ENCODE measurements around the gene C10orf90. TPM values are rescaled to one million over a fixed set of nuclear protein-coding genes. Genes with fewer than 3 reads are reported as not detected.

Gene C10orf90
- total RNA-seq, 2 donors from 2014 or later, result 0.43 TPM; not detected in 1

GRCh38 chr10:126398924-126399323 is 271.6 kb downstream of the C10orf90 start:
- H3K27me3 ChIP-seq, result no peaks in the 10 kb centered on the region

GRCh38 chr10:126398383-126398743 is 272.1 kb downstream of the C10orf90 start:
- no peak for TF ChIP-seq CTCF (IDR thresholded peaks at IDR 0.05)
- Histone ChIP-seq H3K36me3 (no peaks in the 10 kb centered on the region), H3K9me3 (no peaks in the 10 kb centered on the region), H3K27me3 (no peaks in the 10 kb centered on the region), H3K4me1 (no peaks in the 10 kb centered on the region), H3K4me3 (no peak overlapping the region), H3K27ac (no peak overlapping the region)
- DNase-seq (ENCODE audit: low spot score), result no peak

More at GRCh38 chr10:126398924-126399323, 271.6 kb downstream of the C10orf90 start:
- H3K4me3 ChIP-seq, result no peak overlapping the region
- H3K9me3 ChIP-seq, result no peaks in the 10 kb centered on the region
- no peak for TF ChIP-seq CTCF (IDR thresholded peaks at IDR 0.05)
- H3K27ac ChIP-seq, result no peak overlapping the region
- DNase-seq (ENCODE audit: low spot score), result no peak
- H3K36me3 ChIP-seq, result no peaks in the 10 kb centered on the region
- no peaks in the 10 kb centered on the region for H3K4me1 ChIP-seq

GRCh38 chr10:126397640-126398382 is 272.7 kb downstream of the C10orf90 start:
- Histone ChIP-seq H3K27ac (no peak overlapping the region), H3K36me3 (no peaks in the 10 kb centered on the region)

GRCh38 chr10:126397156-126397555 is 273.3 kb downstream of the C10orf90 start:
- no peak for DNase-seq (ENCODE audit: low spot score)
- Histone ChIP-seq H3K4me3 (no peak overlapping the region), H3K36me3 (no peaks in the 10 kb centered on the region), H3K27ac (no peak overlapping the region), H3K9me3 (no peaks in the 10 kb centered on the region), H3K4me1 (no peaks in the 10 kb centered on the region), H3K27me3 (no peaks in the 10 kb centered on the region)
- no peak for TF ChIP-seq CTCF (IDR thresholded peaks at IDR 0.05)

More at GRCh38 chr10:126397640-126398382, 272.7 kb downstream of the C10orf90 start:
- no peaks in the 10 kb centered on the region for H3K4me1 ChIP-seq
- no peaks in the 10 kb centered on the region for H3K27me3 ChIP-seq
- no peak for DNase-seq (ENCODE audit: low spot score)
- H3K4me3 ChIP-seq, result no peak overlapping the region
- no peak for TF ChIP-seq CTCF (IDR thresholded peaks at IDR 0.05)
- no peaks in the 10 kb centered on the region for H3K9me3 ChIP-seq

- H3K27ac ChIP-seq, result no peak overlapping the region
- no peak overlapping the region for H3K4me3 ChIP-seq
- no peaks in the 10 kb centered on the region for H3K36me3 ChIP-seq
- no peak for DNase-seq (ENCODE audit: low spot score)
- TF ChIP-seq CTCF (IDR thresholded peaks at IDR 0.05), result no peak
- H3K27me3 ChIP-seq, result no peaks in the 10 kb centered on the region
- H3K4me1 ChIP-seq, result no peaks in the 10 kb centered on the region
- no peaks in the 10 kb centered on the region for H3K9me3 ChIP-seq
These were observed 275.5 kb downstream of the C10orf90 start for GRCh38 chr10:126394948-126395347.

- no peaks in the 10 kb centered on the region for H3K27me3 ChIP-seq
- H3K9me3 ChIP-seq, result no peaks in the 10 kb centered on the region
- peaks cover 0 to 7% of the 10 kb centered on the region in 2 donors for H3K4me1 ChIP-seq
- no peak for TF ChIP-seq CTCF (IDR thresholded peaks at IDR 0.05)
- no peak overlapping the region for H3K4me3 ChIP-seq
- no peaks in the 10 kb centered on the region for H3K36me3 ChIP-seq
- no peak for DNase-seq (ENCODE audit: low spot score)
- no peak overlapping the region for H3K27ac ChIP-seq
These were observed 277.4 kb downstream of the C10orf90 start for GRCh38 chr10:126393076-126393475.

Data from right atrium auricular region (tissue), 2 donors.